Chondrocyte (in vitro differentiated cells): ENCODE data around the gene CXCL10. TPM values are rescaled to one million over a fixed set of nuclear protein-coding genes. Genes with fewer than 3 reads are reported as not detected.
A peak's percentile ranks its signal among the peaks of the same experiment; 100 is the strongest.

Experiments
- DNase-seq: peaks from one replicate; pipeline ENCODE4 v3.0.0; 2021; ENCODE audit warnings: mixed read lengths, low spot score
- H3K27ac Mint-ChIP-seq: one replicate; pipeline ENCODE4 v1.8.0; 2021; ENCODE audit warnings: mild to moderate bottlenecking, moderate library complexity, mixed read lengths; ENCODE audit not compliant: unreplicated experiment
- H3K27me3 Mint-ChIP-seq: 2 replicates; pipeline ENCODE4 v1.8.0; 2021; ENCODE audit warnings: low read depth, mixed read lengths
- H3K36me3 Mint-ChIP-seq: 2 replicates; pipeline ENCODE4 v1.8.0; 2021; ENCODE audit warnings: low read depth, mixed read lengths
- H3K4me1 Mint-ChIP-seq: 2 replicates; pipeline ENCODE4 v1.8.0; 2021; ENCODE audit warnings: low read depth, mild to moderate bottlenecking, mixed read lengths
- H3K4me3 Mint-ChIP-seq: one replicate; pipeline ENCODE4 v1.8.0; 2021; ENCODE audit warnings: mild to moderate bottlenecking, moderate library complexity, mixed read lengths; ENCODE audit not compliant: unreplicated experiment
- H3K9me3 Mint-ChIP-seq: 2 replicates; pipeline ENCODE4 v1.8.0; 2021; ENCODE audit warnings: low read depth, mixed read lengths
- total RNA-seq: library from RNA; stranded (reverse); gene quantifications from 3 replicates; pipeline ENCODE4 v1.2.1, GENCODE V29; 2021
- TF ChIP-seq, protein P1 (sequence below): fragments of 200-600 bp; sonication (generic); IDR thresholded peaks from 2 replicates; pipeline ENCODE4 v1.5.0; 2021; ENCODE audit warnings: antibody characterized with exemption, mild to moderate bottlenecking, moderate library complexity

CXCL10 gene
- total RNA-seq, 1 donor from 2014 or later, result not detected

DNA sequence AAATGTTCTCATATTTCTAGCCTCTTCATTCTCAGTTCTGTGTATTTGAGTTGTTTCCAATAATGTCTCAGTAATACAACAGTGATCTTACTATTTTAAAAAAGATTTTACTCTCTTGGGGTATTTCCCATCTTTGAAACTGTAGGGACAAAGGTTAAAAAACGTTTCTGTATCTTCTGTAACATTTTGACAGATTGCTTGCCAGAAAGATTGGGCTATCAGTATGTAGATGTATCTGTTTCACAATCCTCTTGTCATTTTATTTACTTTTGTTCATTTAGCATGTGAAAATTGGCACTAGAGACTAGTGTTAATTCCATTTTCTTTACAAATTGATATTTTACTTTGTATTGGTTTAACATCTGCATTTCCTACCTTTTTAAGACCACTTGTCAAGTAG lies 9.8 kb downstream of the CXCL10 start:
- H3K4me3 Mint-ChIP-seq, result no peak overlapping the region
- peaks cover 3% of the 10 kb centered on the region for H3K27me3 Mint-ChIP-seq
- H3K9me3 Mint-ChIP-seq, result no peaks in the 10 kb centered on the region
- DNase-seq, result no peak
- H3K4me1 Mint-ChIP-seq, result peaks cover 14% of the 10 kb centered on the region
- H3K36me3 Mint-ChIP-seq, result no peaks in the 10 kb centered on the region
- no peak overlapping the region for H3K27ac Mint-ChIP-seq
- TF ChIP-seq, protein P1, sequence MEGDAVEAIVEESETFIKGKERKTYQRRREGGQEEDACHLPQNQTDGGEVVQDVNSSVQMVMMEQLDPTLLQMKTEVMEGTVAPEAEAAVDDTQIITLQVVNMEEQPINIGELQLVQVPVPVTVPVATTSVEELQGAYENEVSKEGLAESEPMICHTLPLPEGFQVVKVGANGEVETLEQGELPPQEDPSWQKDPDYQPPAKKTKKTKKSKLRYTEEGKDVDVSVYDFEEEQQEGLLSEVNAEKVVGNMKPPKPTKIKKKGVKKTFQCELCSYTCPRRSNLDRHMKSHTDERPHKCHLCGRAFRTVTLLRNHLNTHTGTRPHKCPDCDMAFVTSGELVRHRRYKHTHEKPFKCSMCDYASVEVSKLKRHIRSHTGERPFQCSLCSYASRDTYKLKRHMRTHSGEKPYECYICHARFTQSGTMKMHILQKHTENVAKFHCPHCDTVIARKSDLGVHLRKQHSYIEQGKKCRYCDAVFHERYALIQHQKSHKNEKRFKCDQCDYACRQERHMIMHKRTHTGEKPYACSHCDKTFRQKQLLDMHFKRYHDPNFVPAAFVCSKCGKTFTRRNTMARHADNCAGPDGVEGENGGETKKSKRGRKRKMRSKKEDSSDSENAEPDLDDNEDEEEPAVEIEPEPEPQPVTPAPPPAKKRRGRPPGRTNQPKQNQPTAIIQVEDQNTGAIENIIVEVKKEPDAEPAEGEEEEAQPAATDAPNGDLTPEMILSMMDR, result no peak

DNA sequence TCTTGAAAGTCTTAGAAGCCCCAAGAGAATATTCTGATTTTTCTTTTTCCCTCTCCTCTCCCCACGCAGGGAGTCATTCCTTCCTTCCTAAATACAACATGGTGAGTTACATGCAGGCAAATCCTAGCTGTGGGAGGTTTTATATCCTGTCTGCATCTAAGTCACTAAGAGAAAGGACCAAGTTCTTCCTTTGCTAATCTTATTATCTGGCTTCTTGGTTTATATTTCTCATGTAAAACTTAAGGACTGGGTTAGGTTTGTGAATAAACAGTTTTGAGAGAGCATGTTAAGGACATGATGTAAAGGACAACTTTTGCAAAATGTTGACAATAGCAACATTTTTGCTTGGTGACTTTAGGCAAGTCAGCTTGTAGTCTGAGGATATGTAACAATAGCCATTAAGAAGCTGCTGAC lies 10.9 kb downstream of the CXCL10 start:
- peak overlapping the region; percentile 79 for H3K27ac Mint-ChIP-seq
- H3K4me1 Mint-ChIP-seq, result peaks cover 14% of the 10 kb centered on the region
- no peaks in the 10 kb centered on the region for H3K36me3 Mint-ChIP-seq
- TF ChIP-seq, protein P1, result no peak
- peaks cover 8% of the 10 kb centered on the region for H3K27me3 Mint-ChIP-seq
- DNase-seq, result no peak
- no peak overlapping the region for H3K4me3 Mint-ChIP-seq
- no peaks in the 10 kb centered on the region for H3K9me3 Mint-ChIP-seq

DNA sequence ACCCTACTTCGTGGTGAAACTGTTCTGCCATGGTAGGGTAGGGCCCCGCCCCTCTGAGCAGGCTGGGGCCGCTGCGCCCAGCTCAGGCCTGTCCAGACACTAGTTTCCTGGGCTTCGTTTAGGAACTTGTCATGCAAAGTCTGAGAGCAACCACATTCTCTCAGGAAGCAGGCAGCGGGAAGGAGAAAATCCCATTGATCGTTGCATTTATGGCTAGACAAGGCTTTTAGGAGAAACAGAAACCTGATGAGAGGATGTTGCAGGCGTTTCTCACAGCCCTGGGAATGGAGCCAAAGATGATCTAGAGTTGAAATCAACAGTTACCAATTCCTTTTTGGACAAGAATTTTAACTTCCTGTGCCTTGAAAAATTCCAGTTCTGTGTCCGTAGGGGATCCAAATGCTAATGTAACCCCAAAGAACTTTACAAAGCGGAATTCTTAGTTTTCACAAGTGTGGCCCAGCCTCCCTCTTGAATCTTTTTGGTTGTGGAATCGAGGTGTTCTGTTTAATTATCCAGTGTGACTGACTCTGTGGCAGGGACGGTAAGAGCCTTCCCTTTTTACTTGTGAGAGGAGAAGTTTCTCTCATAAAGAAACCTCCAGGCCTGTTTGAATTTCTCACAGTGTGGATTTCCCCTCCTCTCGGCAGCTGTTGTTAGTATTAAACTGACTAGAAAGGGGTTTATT lies 11.5 kb downstream of the CXCL10 start:
- TF ChIP-seq, protein P1, result no peak
- Mint-ChIP-seq H3K4me3 (no peak overlapping the region), H3K27ac (peak overlapping the region; percentile 79), H3K36me3 (no peaks in the 10 kb centered on the region), H3K9me3 (no peaks in the 10 kb centered on the region), H3K27me3 (peaks cover 11% of the 10 kb centered on the region), H3K4me1 (peaks cover 14% of the 10 kb centered on the region)
- DNase-seq, result no peak

DNA sequence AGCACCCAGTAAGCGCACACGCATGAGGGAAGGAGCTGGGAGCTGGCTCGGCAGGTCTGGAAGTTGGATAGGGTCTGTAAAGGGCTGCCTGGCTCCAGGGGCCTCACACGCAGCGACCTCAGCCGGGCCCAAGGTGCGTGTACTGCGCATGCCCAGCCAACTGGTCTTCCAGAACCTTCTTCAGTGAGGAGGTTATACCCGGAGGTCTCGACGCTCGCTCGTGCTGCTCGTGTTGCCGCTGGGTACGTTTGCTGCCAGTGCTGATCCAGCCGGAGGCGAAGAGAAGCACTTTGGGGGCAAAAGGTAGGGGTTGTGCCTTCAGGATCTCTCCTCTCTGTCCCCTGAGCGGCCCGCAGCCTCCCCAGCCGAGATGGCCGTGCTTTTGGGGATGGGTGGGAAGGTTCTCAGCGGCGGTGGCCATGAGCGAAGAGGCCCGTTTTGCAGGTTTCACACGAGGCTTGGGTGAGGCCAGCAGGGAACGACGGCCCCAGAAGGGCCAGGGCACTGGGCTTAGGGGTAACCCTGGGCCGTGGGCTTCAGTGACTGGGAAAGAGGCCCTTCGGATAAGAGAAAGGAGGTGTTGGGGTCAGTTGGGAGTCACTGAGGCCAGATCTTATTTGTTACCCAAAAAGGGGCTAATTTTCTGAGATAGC lies 12.2 kb downstream of the CXCL10 start:
- Mint-ChIP-seq H3K36me3 (no peaks in the 10 kb centered on the region), H3K9me3 (no peaks in the 10 kb centered on the region), H3K4me3 (no peak overlapping the region), H3K27me3 (peaks cover 15% of the 10 kb centered on the region), H3K4me1 (peaks cover 14% of the 10 kb centered on the region), H3K27ac (peak overlapping the region; percentile 79)
- no peak for DNase-seq
- TF ChIP-seq, protein P1, result no peak

DNA sequence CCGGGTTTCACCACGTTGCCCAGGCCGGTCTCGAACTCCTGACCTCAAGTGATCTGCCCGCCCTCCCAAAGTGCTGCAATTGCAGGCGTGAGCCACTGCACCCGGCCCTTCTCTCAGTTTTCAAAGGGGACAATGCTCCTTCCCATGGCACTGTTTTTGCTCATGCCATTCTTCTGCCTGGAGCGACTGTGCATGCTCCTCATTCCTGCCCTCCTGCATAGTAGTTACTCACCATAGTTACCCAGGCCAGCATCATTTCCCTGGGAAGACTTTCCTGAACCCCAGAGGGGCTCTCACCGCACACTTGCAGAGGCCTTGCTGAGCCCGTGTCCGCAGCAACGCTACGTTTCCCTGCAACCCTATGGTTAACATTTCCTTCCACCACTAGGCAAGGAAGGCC lies 12.7 kb downstream of the CXCL10 start:
- peaks cover 14% of the 10 kb centered on the region for H3K4me1 Mint-ChIP-seq
- H3K9me3 Mint-ChIP-seq, result no peaks in the 10 kb centered on the region
- H3K4me3 Mint-ChIP-seq, result no peak overlapping the region
- DNase-seq, result no peak
- H3K27me3 Mint-ChIP-seq, result peaks cover 20% of the 10 kb centered on the region
- no peak overlapping the region for H3K27ac Mint-ChIP-seq
- TF ChIP-seq, protein P1, result no peak
- H3K36me3 Mint-ChIP-seq, result no peaks in the 10 kb centered on the region
